Neural cell (in vitro differentiated cells): Measurements from ENCODE around the gene CD58. TPM values are rescaled to one million over a fixed set of nuclear protein-coding genes. Genes with fewer than 3 reads are reported as not detected.

Experiments
- H2AFZ ChIP-seq: fragments of 200-600, 300-800 bp; sonication (generic), shearing (Covaris generic); 2 replicates; pipeline ENCODE4 v1.6.0; 2014; ENCODE audit warnings: low read depth, mild to moderate bottlenecking, antibody characterized with exemption, low read length, moderate library complexity
- H3F3A ChIP-seq: fragments of 200-600 bp; shearing (Covaris generic); 2 replicates; pipeline ENCODE4 v1.6.1; 2016; ENCODE audit warnings: mild to moderate bottlenecking, moderate library complexity, mixed read lengths, antibody characterized with exemption, low read length; ENCODE audit not compliant: insufficient read depth, poor library complexity, severe bottlenecking
- H3K27ac ChIP-seq: fragments of 200-600, 300-800 bp; sonication (generic), shearing (Covaris generic); 2 replicates; pipeline ENCODE4 v1.5.1; 2014; ENCODE audit warnings: mild to moderate bottlenecking, low read length, moderate library complexity
- H3K27me3 ChIP-seq: fragments of 300-800, 200-600 bp; sonication (generic), shearing (Covaris generic); 2 replicates; pipeline ENCODE4 v1.6.0; 2014; ENCODE audit warnings: mild to moderate bottlenecking, low read depth, low read length, moderate library complexity; ENCODE audit not compliant: insufficient read depth
- H3K36me3 ChIP-seq: fragments of 300-800, 200-600 bp; sonication (generic), shearing (Covaris generic); 2 replicates; pipeline ENCODE4 v1.5.1; 2014; ENCODE audit warnings: mild to moderate bottlenecking, antibody characterized with exemption, low read length, moderate library complexity; ENCODE audit not compliant: insufficient read depth
- H3K4me2 ChIP-seq: fragments of 300-800, 200-600 bp; sonication (generic), shearing (Covaris generic); 2 replicates; pipeline ENCODE4 v1.6.0; 2014; ENCODE audit warnings: mild to moderate bottlenecking, low read length
- H3K4me3 ChIP-seq: fragments of 300-800, 200-600 bp; sonication (generic), shearing (Covaris generic); 2 replicates; pipeline ENCODE4 v1.5.1; 2014; ENCODE audit warnings: mild to moderate bottlenecking, low read length, moderate library complexity
- H3K79me2 ChIP-seq: fragments of 200-600 bp; shearing (Covaris generic); replicated peaks from 2 replicates; pipeline ENCODE4 v1.6.0; 2014; ENCODE audit warnings: mild to moderate bottlenecking, low read length, moderate library complexity; ENCODE audit not compliant: insufficient read depth
- H3K9ac ChIP-seq: fragments of 300-800, 200-600 bp; sonication (generic), shearing (Covaris generic); 2 replicates; pipeline ENCODE4 v1.6.1; 2016; ENCODE audit warnings: mild to moderate bottlenecking, low read length, mixed read lengths
- H3K9me2 ChIP-seq: fragments of 200-600 bp; shearing (Covaris generic); 2 replicates; pipeline ENCODE4 v1.6.1; 2016; ENCODE audit warnings: mild to moderate bottlenecking, low read length, mixed read lengths; ENCODE audit not compliant: insufficient read depth
- H3K9me3 ChIP-seq: fragments of 200-600, 300-800 bp; sonication (generic), shearing (Covaris generic); 2 replicates; pipeline ENCODE4 v1.6.1; 2016; ENCODE audit warnings: mild to moderate bottlenecking, mixed run types, low read length, moderate library complexity, mixed read lengths
- H4K20me1 ChIP-seq: fragments of 200-600 bp; shearing (Covaris generic); 2 replicates; pipeline ENCODE4 v1.6.1; 2016; ENCODE audit warnings: mild to moderate bottlenecking, mixed run types; ENCODE audit not compliant: insufficient read depth
- CTCF ChIP-seq: fragments of 450-650 bp; IDR thresholded peaks from 2 replicates; pipeline ENCODE4 v1.5.1; 2014; ENCODE audit warnings: antibody characterized with exemption, mild to moderate bottlenecking, moderate library complexity; ENCODE audit not compliant: poor library complexity, severe bottlenecking
- EP300 ChIP-seq: fragments of 450-650 bp; conservative IDR thresholded peaks from 2 replicates; pipeline ENCODE4 v1.6.1; 2014; ENCODE audit warnings: antibody characterized with exemption, mild to moderate bottlenecking, moderate library complexity; ENCODE audit not compliant: poor library complexity, severe bottlenecking
- EZH2 ChIP-seq: fragments of 200-600, 300-800 bp; shearing (Covaris generic), sonication (generic); IDR thresholded peaks from 2 replicates; pipeline ENCODE4 v1.6.1; 2014; ENCODE audit warnings: antibody characterized with exemption, low read length, borderline replicate concordance, mild to moderate bottlenecking; ENCODE audit not compliant: insufficient read depth, poor library complexity, severe bottlenecking
- MXI1 ChIP-seq: fragments of 450-650 bp; conservative IDR thresholded peaks from 2 replicates; pipeline ENCODE4 v1.6.1; 2014; ENCODE audit warnings: antibody characterized with exemption, mild to moderate bottlenecking; ENCODE audit not compliant: poor library complexity, severe bottlenecking
- POLR2AphosphoS5 ChIP-seq: IDR thresholded peaks from 2 replicates; pipeline ENCODE4 v1.6.1; 2012
- RAD21 ChIP-seq: fragments of 450-650 bp; conservative IDR thresholded peaks from 2 replicates; pipeline ENCODE4 v1.6.1; 2014; ENCODE audit warnings: antibody characterized with exemption, mild to moderate bottlenecking, moderate library complexity
- REST ChIP-seq: IDR thresholded peaks from 2 replicates; pipeline ENCODE4 v1.6.1; 2012; ENCODE audit warnings: borderline replicate concordance
- SMC3 ChIP-seq: fragments of 450-650 bp; conservative IDR thresholded peaks from 2 replicates; pipeline ENCODE4 v1.6.1; 2014; ENCODE audit warnings: antibody characterized with exemption, mild to moderate bottlenecking, moderate library complexity; ENCODE audit not compliant: poor library complexity
- TAF1 ChIP-seq: IDR thresholded peaks from 2 replicates; pipeline ENCODE4 v1.6.1; 2012; ENCODE audit warnings: low read depth
- polyA plus RNA-seq: library from polyadenylated mRNA; depleted of rRNA; stranded (reverse); fragments of >200 nt; gene quantifications from 2 replicates; pipeline ENCODE4 v1.2.3, GENCODE V29; 2014

The CD58 gene
- polyA plus RNA-seq, 1 donor from 2014 or later, result 1.8 TPM

GRCh38 chr1:116496898-116497297 lies 73.9 kb downstream of the CD58 start:
- Histone ChIP-seq H3K9ac (no peak overlapping the region), H3K9me3 (no peaks in the 10 kb centered on the region), H3K27ac (no peak overlapping the region), H4K20me1 (no peaks in the 10 kb centered on the region), H3K79me2 (no peaks in the 10 kb centered on the region), H3F3A (no peaks in the 10 kb centered on the region), H3K4me3 (no peak overlapping the region), H3K9me2 (no peaks in the 10 kb centered on the region), H2AFZ (no peak overlapping the region), H3K27me3 (no peaks in the 10 kb centered on the region), H3K4me2 (no peak overlapping the region), H3K36me3 (no peaks in the 10 kb centered on the region)
- no peak for TF ChIP-seq REST
- TF ChIP-seq RAD21, result no peak
- no peak for TF ChIP-seq SMC3
- no peak for TF ChIP-seq EP300
- no peak for TF ChIP-seq MXI1
- TF ChIP-seq POLR2AphosphoS5, result no peak
- no peak for TF ChIP-seq CTCF
- no peak for TF ChIP-seq EZH2
- TF ChIP-seq TAF1, result no peak

GRCh38 chr1:116496380-116496779 lies 74.4 kb downstream of the CD58 start:
- Histone ChIP-seq H3K9me2 (no peaks in the 10 kb centered on the region), H3K4me2 (no peak overlapping the region), H4K20me1 (no peaks in the 10 kb centered on the region), H3K79me2 (no peaks in the 10 kb centered on the region), H3K36me3 (no peaks in the 10 kb centered on the region), H3K9ac (no peak overlapping the region), H3K27ac (no peak overlapping the region), H3K4me3 (no peak overlapping the region), H3F3A (no peaks in the 10 kb centered on the region), H3K27me3 (no peaks in the 10 kb centered on the region), H3K9me3 (no peaks in the 10 kb centered on the region), H2AFZ (no peak overlapping the region)
- no peak for TF ChIP-seq POLR2AphosphoS5

- no peak overlapping the region for H3K27ac ChIP-seq
- H3K4me2 ChIP-seq, result no peak overlapping the region
- H2AFZ ChIP-seq, result no peak overlapping the region
Observed at GRCh38 chr1:116495535-116495934, 75.3 kb downstream of the CD58 start.

More at GRCh38 chr1:116495535-116495934, 75.3 kb downstream of the CD58 start:
- TF ChIP-seq MXI1 (no peak), TAF1 (no peak), RAD21 (no peak), REST (no peak), POLR2AphosphoS5 (no peak)
- H3K4me3 ChIP-seq, result no peak overlapping the region
- no peaks in the 10 kb centered on the region for H4K20me1 ChIP-seq
- H3K9ac ChIP-seq, result no peak overlapping the region
- H3F3A ChIP-seq, result no peaks in the 10 kb centered on the region
- H3K36me3 ChIP-seq, result no peaks in the 10 kb centered on the region
- H3K9me2 ChIP-seq, result no peaks in the 10 kb centered on the region
- H3K9me3 ChIP-seq, result no peaks in the 10 kb centered on the region
- no peaks in the 10 kb centered on the region for H3K79me2 ChIP-seq
- no peaks in the 10 kb centered on the region for H3K27me3 ChIP-seq
